ENCODE results near the gene KIAA0753. TPM values are rescaled to one million over a fixed set of nuclear protein-coding genes. Genes with fewer than 3 reads are reported as not detected.

The KIAA0753 gene
- total and polyA plus RNA-seq, 2 of the 13 experiments (the other 11 are each of a cell fraction or from before 2014, with no cell fraction given) = 5.2 to 9.1 TPM

DNA sequence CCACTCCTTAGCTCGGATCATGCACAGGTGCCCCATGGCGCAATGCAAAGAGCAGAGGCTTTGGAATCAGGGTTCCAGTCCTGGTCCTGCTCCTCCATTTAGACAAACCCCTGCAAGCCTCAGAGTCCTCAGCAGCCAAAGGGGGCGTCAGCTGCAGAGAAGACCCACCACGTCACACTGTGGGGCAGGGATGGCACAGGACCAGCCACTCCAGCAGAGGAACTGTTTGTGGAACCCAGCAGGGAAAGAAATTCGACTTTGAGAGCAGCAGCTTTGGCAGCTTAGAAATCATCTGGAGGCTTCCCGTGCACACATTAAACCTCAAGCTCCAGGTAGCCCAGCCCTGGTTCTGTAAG, 36.3 kb upstream of the KIAA0753 start:
- H3K9me3 ChIP-seq (ENCODE audit: low read length) = no peaks in the 10 kb centered on the region
- H2AFZ ChIP-seq (ENCODE audit: low read length) = no peak overlapping the region
- intact Hi-C loops (cut with micrococcal nuclease; ENCODE audit: unreplicated experiment) = no loop called here
- no peaks in the 10 kb centered on the region; a peak in 1 of 5 replicates for H3K27me3 ChIP-seq (ENCODE audit: control insufficient read depth in 1 of 2, insufficient read depth in 2 of 2, low read length in 2 of 2)
- in situ Hi-C loops (cut with HindIII; ENCODE audit: extremely low pct_ligation_motif_present, low pct_unique_long_range_greater_than_20kb) = no loop called here
- CTCF ChIA-PET (ENCODE audit: low intra/inter-chr PET ratio, low total read pairs) = interaction anchor here (1.1 kb wide), 1 partner anchor 36 kb away, joined by 3 read pairs; the partner anchor contains the start of gene SLC13A5
- DNase-seq (ENCODE audit: low spot score) (no peak), ATAC-seq (peak; percentile 17), FAIRE-seq (no peak)
- peak overlapping the region; percentile 57 for H3K9ac ChIP-seq (ENCODE audit: insufficient read depth, low read depth, low read length)
- H3K36me3 ChIP-seq (replicated peaks in 1 of 2; ENCODE audit: control insufficient read depth in 1 of 2, insufficient read depth in 2 of 2, low read length in 2 of 2) = no peaks in the 10 kb centered on the region
- BruUV-seq (replicated peaks) = no TSS peak
- peak overlapping the region; percentile 49 for H3K27ac ChIP-seq (ENCODE audit: extremely low read length, insufficient read depth, low read length)
- peaks cover 67% of the 10 kb centered on the region for H3K4me1 ChIP-seq (ENCODE audit: insufficient read depth, low read length)
- WGBS (ENCODE audit: low lambda C conversion rate) = 47% methylated on average over 3 of the region's 6 CpGs
- POLR2A ChIA-PET = interaction anchor here (0.8 to 5.0 kb wide), 14 partner anchors 8 to 359 kb away, joined by 3 to 119 read pairs (median 4); partner anchors contain the start of genes C17orf100, MED31, SLC13A5 and SLC16A13
- H3K4me3 ChIP-seq (replicated peaks in 1 of 3; ENCODE audit: insufficient read depth in 1 of 3, low read depth in 2 of 3, low read length in 3 of 3) = peak overlapping the region; percentile 33 to 64 (median 43); a peak in 5 of 6 replicates
- H3K4me2 ChIP-seq (ENCODE audit: low read depth, low read length) = peak overlapping the region; percentile 89
- no peaks in the 10 kb centered on the region for H4K20me1 ChIP-seq (ENCODE audit: insufficient read depth, low read length)
- no peaks in the 10 kb centered on the region for H3K79me2 ChIP-seq (ENCODE audit: insufficient read depth, low read length)
- TF ChIP-seq CAMTA2 (CRISPR knock-in tag; IDR thresholded peaks at IDR 0.05; ENCODE audit: borderline replicate concordance) (0 out of 2 replicates have a peak, but pooled peaks have one; percentile 24), ZNF337 (CRISPR knock-in tag; IDR thresholded peaks at IDR 0.05; ENCODE audit: borderline replicate concordance, low read depth) (no peak), SRSF4 (IDR thresholded peaks at IDR 0.05; ENCODE audit: low read depth, low read length, poor library complexity, severe bottlenecking) (no peak), ZNF644 (CRISPR knock-in tag; IDR thresholded peaks at IDR 0.05; ENCODE audit: low read depth) (no peak), NRL (CRISPR knock-in tag; IDR thresholded peaks at IDR 0.05; ENCODE audit: borderline replicate concordance) (peak; percentile 76; the same call in 1 of the 2 replicates), NBN (conservative IDR thresholded peaks at IDR 0.05) (no peak), ZNF788 (CRISPR knock-in tag; IDR thresholded peaks at IDR 0.05; ENCODE audit: borderline replicate concordance) (no peak), MBNL3 (CRISPR knock-in tag; conservative IDR thresholded peaks at IDR 0.05) (no peak), SNAI1 (CRISPR knock-in tag; IDR thresholded peaks at IDR 0.05; ENCODE audit: borderline replicate concordance) (no peak), ZNF713 (CRISPR knock-in tag; IDR thresholded peaks at IDR 0.05) (no peak), ZBTB20 (CRISPR knock-in tag; IDR thresholded peaks at IDR 0.05; ENCODE audit: borderline replicate concordance, low read depth) (no peak), ZSCAN31 (CRISPR knock-in tag; IDR thresholded peaks at IDR 0.05; ENCODE audit: low read depth) (0 out of 2 replicates have a peak, but pooled peaks have one; percentile 2), TEAD2 (CRISPR knock-in tag; IDR thresholded peaks at IDR 0.05) (no peak), ZNF235 (CRISPR knock-in tag; IDR thresholded peaks at IDR 0.05; ENCODE audit: borderline replicate concordance) (peak; percentile 72; the same call in 1 of the 2 replicates), ZNF225 (CRISPR knock-in tag; IDR thresholded peaks at IDR 0.05) (no peak), KDM5B (CRISPR knock-in tag; IDR thresholded peaks at IDR 0.05; ENCODE audit: borderline replicate concordance) (peak; percentile 59; the same call in 1 of the 2 replicates), BORCS8-MEF2B (CRISPR knock-in tag; IDR thresholded peaks at IDR 0.05) (peak; percentile 72; the same call in 1 of the 2 replicates), EHMT2 (IDR thresholded peaks at IDR 0.05; ENCODE audit: borderline replicate concordance, low read depth, low read length) (no peak)
- TF ChIP-seq, protein P1, sequence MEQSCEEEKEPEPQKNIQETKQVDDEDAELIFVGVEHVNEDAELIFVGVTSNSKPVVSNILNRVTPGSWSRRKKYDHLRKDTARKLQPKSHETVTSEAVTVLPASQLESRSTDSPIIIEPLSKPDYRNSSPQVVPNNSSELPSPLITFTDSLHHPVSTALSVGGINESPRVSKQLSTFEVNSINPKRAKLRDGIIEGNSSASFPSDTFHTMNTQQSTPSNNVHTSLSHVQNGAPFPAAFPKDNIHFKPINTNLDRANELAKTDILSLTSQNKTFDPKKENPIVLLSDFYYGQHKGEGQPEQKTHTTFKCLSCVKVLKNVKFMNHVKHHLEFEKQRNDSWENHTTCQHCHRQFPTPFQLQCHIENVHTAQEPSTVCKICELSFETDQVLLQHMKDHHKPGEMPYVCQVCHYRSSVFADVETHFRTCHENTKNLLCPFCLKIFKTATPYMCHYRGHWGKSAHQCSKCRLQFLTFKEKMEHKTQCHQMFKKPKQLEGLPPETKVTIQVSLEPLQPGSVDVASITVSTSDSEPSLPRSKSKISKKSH (CRISPR knock-in tag; IDR thresholded peaks at IDR 0.05; ENCODE audit: borderline replicate concordance) = 0 out of 2 replicates have a peak, but pooled peaks have one; percentile 4
- TF ChIP-seq, protein P2, sequence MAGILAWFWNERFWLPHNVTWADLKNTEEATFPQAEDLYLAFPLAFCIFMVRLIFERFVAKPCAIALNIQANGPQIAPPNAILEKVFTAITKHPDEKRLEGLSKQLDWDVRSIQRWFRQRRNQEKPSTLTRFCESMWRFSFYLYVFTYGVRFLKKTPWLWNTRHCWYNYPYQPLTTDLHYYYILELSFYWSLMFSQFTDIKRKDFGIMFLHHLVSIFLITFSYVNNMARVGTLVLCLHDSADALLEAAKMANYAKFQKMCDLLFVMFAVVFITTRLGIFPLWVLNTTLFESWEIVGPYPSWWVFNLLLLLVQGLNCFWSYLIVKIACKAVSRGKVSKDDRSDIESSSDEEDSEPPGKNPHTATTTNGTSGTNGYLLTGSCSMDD (CRISPR knock-in tag; IDR thresholded peaks at IDR 0.05) = 0 out of 2 replicates have a peak, but pooled peaks have one; percentile 39
- TF ChIP-seq, protein P3, sequence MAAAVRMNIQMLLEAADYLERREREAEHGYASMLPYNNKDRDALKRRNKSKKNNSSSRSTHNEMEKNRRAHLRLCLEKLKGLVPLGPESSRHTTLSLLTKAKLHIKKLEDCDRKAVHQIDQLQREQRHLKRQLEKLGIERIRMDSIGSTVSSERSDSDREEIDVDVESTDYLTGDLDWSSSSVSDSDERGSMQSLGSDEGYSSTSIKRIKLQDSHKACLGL (CRISPR knock-in tag; IDR thresholded peaks at IDR 0.05) = 0 out of 2 replicates have a peak, but pooled peaks have one; percentile 16
- TF ChIP-seq, protein P4, sequence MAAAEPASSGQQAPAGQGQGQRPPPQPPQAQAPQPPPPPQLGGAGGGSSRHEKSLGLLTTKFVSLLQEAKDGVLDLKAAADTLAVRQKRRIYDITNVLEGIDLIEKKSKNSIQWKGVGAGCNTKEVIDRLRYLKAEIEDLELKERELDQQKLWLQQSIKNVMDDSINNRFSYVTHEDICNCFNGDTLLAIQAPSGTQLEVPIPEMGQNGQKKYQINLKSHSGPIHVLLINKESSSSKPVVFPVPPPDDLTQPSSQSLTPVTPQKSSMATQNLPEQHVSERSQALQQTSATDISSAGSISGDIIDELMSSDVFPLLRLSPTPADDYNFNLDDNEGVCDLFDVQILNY (CRISPR knock-in tag; conservative IDR thresholded peaks at IDR 0.05) = no peak
